H1 (cell line): Measurements from ENCODE around the gene ATE1. TPM values are rescaled to one million over a fixed set of nuclear protein-coding genes. Genes with fewer than 3 reads are reported as not detected.

ENCODE experiments used
- EGR1 ChIP-seq: IDR thresholded peaks from 2 replicates; pipeline ENCODE4 v1.6.1; 2011; ENCODE audit warnings: low read depth, low read length, borderline replicate concordance
- polyA plus RNA-seq, 7 experiments: library from polyadenylated mRNA; depleted of rRNA in 3 of 7; stranded (reverse) in 5 of 7; unstranded in 2 of 7; fragments of >200 nt in 5 of 7; fragments of 200-250 nt in 2 of 7; gene quantifications; 1 replicate in 5 of 7; 2 replicates in 1 of 7; 4 replicates in 1 of 7; pipeline versions ENCODE4 v1.2.1 to v1.2.3, GENCODE V29; 2011 to 2013; ENCODE audit warnings: missing spikeins in 2 of 7, mixed read lengths in 2 of 7
- total RNA-seq: library from RNA; stranded (reverse); fragmentation: NEBNext Ultra II Directional; extraction: Animal tissue kit (Norgen Biotek cat#: 25700); gene quantifications from 2 replicates; pipeline ENCODE4 v1.2.1, GENCODE V29; 2021
- TF ChIP-seq, protein P1 (sequence below): fragments of 300-600 bp; sonication (generic); IDR thresholded peaks from 2 replicates; pipeline ENCODE4 v1.7.1; 2012; ENCODE audit warnings: low read length, moderate library complexity, mild to moderate bottlenecking, inconsistent platforms; ENCODE audit not compliant: insufficient replicate concordance

ATE1 gene
- total and polyA plus RNA-seq, 2 of the 8 experiments (the other 6 are each of a cell fraction or from before 2014, with no cell fraction given): 8.8 to 26.9 TPM

DNA sequence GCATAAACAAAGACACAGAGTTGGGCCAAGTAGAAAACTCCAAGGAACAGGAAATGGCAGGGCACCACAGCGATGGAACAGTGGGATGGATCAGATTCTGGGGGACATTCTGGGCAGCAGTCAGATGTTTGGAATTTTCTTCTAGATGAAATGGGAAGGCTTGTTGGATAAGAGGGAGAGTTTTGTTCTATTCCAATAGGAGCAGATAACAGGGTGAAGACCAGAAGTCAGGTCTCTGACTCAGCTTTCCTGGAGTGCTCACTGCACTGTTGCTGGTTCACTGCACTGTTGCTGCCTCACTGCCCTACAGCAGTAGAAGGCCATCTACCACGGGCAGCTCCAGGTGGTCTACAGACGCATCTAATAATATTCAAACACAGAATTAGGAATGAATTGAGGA is 135.6 kb downstream of the ATE1 start (continued):
- TF ChIP-seq, protein P1, sequence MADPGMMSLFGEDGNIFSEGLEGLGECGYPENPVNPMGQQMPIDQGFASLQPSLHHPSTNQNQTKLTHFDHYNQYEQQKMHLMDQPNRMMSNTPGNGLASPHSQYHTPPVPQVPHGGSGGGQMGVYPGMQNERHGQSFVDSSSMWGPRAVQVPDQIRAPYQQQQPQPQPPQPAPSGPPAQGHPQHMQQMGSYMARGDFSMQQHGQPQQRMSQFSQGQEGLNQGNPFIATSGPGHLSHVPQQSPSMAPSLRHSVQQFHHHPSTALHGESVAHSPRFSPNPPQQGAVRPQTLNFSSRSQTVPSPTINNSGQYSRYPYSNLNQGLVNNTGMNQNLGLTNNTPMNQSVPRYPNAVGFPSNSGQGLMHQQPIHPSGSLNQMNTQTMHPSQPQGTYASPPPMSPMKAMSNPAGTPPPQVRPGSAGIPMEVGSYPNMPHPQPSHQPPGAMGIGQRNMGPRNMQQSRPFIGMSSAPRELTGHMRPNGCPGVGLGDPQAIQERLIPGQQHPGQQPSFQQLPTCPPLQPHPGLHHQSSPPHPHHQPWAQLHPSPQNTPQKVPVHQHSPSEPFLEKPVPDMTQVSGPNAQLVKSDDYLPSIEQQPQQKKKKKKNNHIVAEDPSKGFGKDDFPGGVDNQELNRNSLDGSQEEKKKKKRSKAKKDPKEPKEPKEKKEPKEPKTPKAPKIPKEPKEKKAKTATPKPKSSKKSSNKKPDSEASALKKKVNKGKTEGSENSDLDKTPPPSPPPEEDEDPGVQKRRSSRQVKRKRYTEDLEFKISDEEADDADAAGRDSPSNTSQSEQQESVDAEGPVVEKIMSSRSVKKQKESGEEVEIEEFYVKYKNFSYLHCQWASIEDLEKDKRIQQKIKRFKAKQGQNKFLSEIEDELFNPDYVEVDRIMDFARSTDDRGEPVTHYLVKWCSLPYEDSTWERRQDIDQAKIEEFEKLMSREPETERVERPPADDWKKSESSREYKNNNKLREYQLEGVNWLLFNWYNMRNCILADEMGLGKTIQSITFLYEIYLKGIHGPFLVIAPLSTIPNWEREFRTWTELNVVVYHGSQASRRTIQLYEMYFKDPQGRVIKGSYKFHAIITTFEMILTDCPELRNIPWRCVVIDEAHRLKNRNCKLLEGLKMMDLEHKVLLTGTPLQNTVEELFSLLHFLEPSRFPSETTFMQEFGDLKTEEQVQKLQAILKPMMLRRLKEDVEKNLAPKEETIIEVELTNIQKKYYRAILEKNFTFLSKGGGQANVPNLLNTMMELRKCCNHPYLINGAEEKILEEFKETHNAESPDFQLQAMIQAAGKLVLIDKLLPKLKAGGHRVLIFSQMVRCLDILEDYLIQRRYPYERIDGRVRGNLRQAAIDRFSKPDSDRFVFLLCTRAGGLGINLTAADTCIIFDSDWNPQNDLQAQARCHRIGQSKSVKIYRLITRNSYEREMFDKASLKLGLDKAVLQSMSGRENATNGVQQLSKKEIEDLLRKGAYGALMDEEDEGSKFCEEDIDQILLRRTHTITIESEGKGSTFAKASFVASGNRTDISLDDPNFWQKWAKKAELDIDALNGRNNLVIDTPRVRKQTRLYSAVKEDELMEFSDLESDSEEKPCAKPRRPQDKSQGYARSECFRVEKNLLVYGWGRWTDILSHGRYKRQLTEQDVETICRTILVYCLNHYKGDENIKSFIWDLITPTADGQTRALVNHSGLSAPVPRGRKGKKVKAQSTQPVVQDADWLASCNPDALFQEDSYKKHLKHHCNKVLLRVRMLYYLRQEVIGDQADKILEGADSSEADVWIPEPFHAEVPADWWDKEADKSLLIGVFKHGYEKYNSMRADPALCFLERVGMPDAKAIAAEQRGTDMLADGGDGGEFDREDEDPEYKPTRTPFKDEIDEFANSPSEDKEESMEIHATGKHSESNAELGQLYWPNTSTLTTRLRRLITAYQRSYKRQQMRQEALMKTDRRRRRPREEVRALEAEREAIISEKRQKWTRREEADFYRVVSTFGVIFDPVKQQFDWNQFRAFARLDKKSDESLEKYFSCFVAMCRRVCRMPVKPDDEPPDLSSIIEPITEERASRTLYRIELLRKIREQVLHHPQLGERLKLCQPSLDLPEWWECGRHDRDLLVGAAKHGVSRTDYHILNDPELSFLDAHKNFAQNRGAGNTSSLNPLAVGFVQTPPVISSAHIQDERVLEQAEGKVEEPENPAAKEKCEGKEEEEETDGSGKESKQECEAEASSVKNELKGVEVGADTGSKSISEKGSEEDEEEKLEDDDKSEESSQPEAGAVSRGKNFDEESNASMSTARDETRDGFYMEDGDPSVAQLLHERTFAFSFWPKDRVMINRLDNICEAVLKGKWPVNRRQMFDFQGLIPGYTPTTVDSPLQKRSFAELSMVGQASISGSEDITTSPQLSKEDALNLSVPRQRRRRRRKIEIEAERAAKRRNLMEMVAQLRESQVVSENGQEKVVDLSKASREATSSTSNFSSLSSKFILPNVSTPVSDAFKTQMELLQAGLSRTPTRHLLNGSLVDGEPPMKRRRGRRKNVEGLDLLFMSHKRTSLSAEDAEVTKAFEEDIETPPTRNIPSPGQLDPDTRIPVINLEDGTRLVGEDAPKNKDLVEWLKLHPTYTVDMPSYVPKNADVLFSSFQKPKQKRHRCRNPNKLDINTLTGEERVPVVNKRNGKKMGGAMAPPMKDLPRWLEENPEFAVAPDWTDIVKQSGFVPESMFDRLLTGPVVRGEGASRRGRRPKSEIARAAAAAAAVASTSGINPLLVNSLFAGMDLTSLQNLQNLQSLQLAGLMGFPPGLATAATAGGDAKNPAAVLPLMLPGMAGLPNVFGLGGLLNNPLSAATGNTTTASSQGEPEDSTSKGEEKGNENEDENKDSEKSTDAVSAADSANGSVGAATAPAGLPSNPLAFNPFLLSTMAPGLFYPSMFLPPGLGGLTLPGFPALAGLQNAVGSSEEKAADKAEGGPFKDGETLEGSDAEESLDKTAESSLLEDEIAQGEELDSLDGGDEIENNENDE: no peak
- no peak for TF ChIP-seq EGR1
- TF ChIP-seq, all 59 proteins: peak for 0
